SHP77 (cell line): ENCODE data around the gene PRR23E.

Experiments
- DNase-seq, 2 experiments: peaks; one replicate each; lab custom pipeline; 2025; lab: John Stamatoyannopoulos, UW

Gene PRR23E

GRCh38 chr3:127209155-127209839, 16.4 kb downstream of the PRR23E start:
- no peak for DNase-seq

- DNase-seq, result no peak
Measured at GRCh38 chr3:127209840-127210653, 17.1 kb downstream of the PRR23E start.

- no peak for DNase-seq
Measured at GRCh38 chr3:127210654-127210943, 17.7 kb downstream of the PRR23E start.

DNA sequence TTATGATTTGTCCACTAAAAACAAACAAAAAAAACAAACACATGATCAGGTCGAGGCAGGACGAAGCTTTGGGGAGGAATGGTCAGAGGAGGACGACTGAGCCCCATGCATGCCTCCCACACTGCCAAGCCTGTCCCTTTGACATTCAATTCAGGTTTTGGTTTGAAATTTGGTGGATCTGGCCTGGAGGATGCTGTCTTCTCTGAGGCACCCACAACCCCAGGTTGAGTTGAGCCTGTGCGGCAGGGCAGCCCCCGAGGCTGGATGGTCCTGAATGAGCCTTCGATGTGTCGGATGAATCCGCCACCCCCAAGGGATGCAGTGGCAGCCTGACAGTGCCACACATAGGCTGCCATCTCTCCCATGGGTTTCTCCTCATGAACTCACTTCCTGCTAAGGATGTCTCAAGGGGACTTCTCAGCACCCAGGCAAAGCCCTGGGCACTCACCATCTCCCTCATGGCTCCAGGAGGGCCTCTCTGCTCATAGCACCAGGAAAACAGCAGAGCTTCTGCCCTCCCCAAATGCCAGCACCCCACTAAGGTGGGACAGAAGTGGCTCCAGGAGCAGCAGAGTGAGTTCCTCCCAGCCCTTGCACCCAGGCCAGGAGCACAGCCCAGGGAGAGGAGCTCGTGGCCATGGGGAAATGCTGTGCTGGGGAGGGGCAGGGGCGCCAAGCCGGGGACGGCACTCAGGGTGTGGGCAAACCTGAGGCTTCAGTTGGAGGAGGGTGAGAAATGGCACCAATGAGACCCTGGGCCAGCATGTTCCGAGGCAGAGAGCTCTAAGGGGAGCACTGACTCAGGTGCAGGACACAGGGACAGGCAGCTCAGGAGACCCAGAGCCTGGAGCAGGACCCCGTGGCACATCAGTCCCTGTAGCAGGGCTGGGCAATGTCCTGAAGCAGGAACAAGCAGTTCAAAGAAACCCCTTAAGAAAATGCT, 18.5 kb downstream of the PRR23E start:
- DNase-seq, result no peak

DNA sequence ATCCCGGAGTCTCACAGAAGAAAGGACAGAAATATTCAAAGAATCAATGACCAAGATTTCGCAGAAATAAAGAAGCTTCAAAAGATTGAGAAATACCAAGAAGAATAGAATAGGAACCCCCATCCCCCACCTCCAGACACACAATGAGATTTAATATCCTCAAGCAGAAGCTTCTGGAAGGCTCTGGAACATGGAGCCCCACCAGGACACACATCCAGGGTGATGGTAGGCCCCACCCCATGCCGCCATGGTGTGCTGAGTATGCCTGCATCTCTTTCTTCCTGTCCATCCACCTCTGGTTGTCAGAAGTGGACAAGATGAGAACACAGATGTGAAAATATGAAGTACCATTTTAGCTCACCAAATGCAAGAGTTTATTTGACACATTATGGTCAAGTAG, 19.3 kb downstream of the PRR23E start:
- no peak for DNase-seq

- DNase-seq, result no peak
Measured at GRCh38 chr3:127212711-127213110, 19.8 kb downstream of the PRR23E start.

GRCh38 chr3:127213381-127213918, 20.5 kb downstream of the PRR23E start:
- no peak for DNase-seq

DNA sequence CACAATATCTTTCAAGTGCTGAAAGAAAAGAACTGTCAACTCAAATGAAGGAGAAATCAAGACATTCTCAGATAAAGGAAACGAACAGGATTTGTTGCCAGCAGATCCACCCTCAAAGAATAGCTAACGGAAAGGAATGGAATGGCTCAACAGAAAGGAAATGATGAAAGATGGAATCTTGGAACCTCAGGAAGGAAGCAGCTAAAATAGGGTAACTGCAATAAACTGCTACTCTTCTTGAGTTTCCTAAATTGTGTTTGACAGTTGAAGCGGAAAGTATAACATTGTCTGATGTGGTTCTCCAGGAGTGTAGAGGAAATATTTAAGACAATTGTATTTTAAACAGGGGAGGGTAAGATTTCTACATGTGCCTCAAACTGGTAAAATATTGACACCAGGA, 22.0 kb downstream of the PRR23E start:
- DNase-seq, result no peak

- no peak for DNase-seq
Measured at GRCh38 chr3:127215714-127216414, 22.9 kb downstream of the PRR23E start.

DNA sequence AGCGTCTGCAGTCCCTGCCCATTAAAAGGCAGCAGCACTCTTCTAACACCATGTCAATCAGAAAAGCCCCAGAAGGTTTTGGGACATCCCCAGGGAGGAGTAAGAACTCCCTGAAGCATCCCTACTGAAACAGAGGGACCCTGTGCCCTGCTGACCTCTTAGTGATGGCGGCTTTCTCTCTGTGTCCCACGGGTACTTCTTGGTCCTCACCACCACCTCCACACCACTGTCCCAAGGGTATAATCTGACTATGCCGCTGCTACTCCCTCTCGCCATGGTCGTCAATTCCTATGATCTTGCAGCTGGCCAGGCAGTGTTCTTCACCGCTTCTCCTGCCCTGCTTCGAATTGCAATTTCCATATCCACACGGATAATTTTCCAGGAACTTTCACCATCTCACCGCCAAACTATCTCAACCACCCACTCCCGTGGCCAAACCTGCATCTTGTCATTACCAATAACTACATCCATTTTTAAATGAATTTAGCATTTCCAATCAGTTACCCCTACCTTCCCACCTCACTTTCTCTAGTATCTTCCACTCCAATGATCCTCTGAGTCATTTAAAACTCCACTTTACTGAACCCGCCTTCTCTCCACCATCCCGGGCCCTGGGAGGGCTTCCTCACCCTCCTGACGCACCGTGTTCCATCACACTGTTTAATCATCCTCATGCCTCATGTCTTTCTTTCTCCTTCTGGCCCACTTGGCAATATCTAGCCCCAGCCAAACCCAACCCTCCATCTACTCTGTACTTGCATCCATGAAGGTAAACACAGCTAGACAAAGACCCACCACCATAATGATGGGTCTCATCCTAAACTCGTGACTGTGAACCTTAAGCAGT, 23.7 kb downstream of the PRR23E start:
- no peak for DNase-seq

DNA sequence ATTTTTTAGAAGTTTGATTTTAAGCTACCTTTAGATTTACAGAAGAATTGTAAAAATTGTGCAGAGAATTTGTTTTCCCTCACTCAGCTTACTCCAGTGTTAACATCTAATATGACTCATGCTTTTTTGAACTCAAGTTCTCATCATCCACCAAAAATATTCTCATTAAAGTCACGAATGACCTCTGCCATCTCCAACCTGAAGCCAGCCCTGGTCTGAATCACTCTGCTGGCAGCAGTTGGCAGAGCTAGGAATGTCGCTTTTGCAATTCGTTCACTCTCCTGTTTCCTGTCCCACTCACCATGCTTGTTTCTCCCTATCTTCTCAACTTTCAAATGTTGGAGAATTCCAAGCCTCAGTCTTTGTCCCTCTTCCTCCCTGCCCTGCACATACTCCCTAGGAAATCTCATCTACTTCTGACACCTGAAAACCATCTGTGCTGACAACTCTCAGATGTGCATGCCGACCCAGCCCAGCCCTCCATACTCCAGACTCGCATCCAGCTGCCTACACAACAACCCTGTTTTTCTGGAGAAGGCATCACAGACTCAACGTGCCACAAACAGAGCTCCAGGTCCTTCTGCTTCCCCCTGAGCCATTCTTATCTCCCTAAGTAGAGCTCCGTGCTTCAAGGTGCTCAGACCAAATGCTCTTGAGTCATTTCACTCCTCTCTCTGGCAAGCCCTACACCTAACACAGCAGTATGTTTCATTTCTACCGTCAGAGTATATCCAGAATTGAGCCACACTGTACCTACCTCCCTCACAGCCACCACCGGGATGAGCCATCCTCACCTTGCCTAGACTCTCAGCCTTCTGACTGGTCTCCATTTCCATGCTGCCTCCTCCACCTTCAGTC, 24.9 kb downstream of the PRR23E start:
- no peak for DNase-seq

GRCh38 chr3:127218454-127218922, 25.6 kb downstream of the PRR23E start:
- DNase-seq, result no peak

DNA sequence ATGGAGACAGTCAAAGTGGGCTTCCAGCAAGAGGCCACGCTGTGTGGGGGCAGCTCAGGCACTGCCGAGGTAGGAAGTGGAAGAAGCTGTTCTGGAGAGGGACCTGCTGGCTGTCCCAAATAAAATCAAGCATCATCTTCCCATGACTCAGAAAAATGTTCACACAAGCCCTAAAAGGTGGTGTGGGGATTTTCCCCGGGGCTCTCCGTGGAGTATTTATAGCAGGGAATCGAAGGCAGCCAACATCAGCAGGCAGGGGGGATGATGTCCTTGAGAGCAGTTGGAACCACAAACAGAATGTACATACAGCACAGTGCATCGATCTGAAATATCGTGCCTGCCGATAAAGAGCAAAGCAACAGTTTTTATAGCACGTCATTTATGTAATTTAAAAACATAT, 27.6 kb downstream of the PRR23E start:
- no peak for DNase-seq

- DNase-seq, result no peak
Measured at GRCh38 chr3:127221037-127221436, 28.1 kb downstream of the PRR23E start.

GRCh38 chr3:127221446-127222035, 28.6 kb downstream of the PRR23E start:
- no peak for DNase-seq

GRCh38 chr3:127222163-127222562, 29.2 kb downstream of the PRR23E start:
- DNase-seq, result no peak

DNA sequence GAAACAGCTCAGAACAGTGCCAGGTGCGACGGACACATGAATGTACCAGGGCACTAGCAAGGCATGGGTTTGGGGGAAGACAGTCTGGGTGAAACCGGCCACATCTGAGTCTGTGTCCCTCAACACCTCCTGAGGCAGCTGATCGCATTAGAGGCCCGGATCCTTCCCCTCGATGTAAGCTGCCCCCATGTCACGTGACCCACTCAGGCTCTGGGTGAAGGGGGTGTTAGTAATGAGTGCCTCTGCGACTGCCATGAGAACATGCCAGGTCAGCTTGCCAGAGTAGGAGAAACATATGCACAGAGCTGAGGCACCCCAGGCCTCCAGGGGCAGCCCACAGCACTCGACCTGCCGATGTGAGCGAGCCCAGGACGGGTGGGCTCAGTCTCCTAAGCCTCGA, 29.7 kb downstream of the PRR23E start:
- DNase-seq, result no peak

- no peak for DNase-seq
Measured at GRCh38 chr3:127224118-127224517, 31.2 kb downstream of the PRR23E start.

GRCh38 chr3:127226457-127226856, 33.5 kb downstream of the PRR23E start:
- no peak for DNase-seq
